Muscle of leg (tissue), 11 donors: ENCODE measurements around the gene MAGI1. TPM values are rescaled to one million over a fixed set of nuclear protein-coding genes. Genes with fewer than 3 reads are reported as not detected.
A peak's percentile ranks its signal among the peaks of the same experiment; 100 is the strongest.

Experiments
- DNase-seq: peaks from one replicate; pipeline ENCODE4 v3.0.0; 2013
- H3K27ac ChIP-seq: one replicate; pipeline ENCODE4 v1.5.1; 2013; ENCODE audit warnings: mild to moderate bottlenecking, low read length, control low read depth
- H3K27me3 ChIP-seq: one replicate; pipeline ENCODE4 v1.6.1; 2013; ENCODE audit warnings: low read length; ENCODE audit not compliant: control insufficient read depth, insufficient read depth
- H3K36me3 ChIP-seq: one replicate; pipeline ENCODE4 v1.6.1; 2013; ENCODE audit warnings: low read length; ENCODE audit not compliant: control insufficient read depth, insufficient read depth
- H3K4me1 ChIP-seq: one replicate; pipeline ENCODE4 v1.6.1; 2013; ENCODE audit warnings: low read length; ENCODE audit not compliant: control insufficient read depth, insufficient read depth
- H3K4me3 ChIP-seq: one replicate; pipeline ENCODE4 v1.5.1; 2013; ENCODE audit warnings: low read length, control low read depth
- H3K9me3 ChIP-seq: replicated peaks from 2 replicates; pipeline ENCODE4 v1.6.1; 2013; ENCODE audit warnings: low read depth, low read length; ENCODE audit not compliant: control insufficient read depth
- WGBS: methylation state at CpG from one replicate; pipeline ENCODE4 v1.1.5; 2013; ENCODE audit warnings: missing lambda C conversion rate; ENCODE audit not compliant: insufficient coverage; 5-methylcytosine and 5-hydroxymethylcytosine counted together
- polyA plus RNA-seq, 8 donors: library from polyadenylated mRNA; unstranded; fragments of 120-200 nt; gene quantifications; one replicate each; pipeline versions ENCODE4 v1.2.1 to v1.2.3, GENCODE V29; 2013; ENCODE audit warnings: inconsistent platforms in 1 of 8, low replicate concordance in 1 of 8; ENCODE audit not compliant: insufficient read length in 8 of 8, insufficient read depth in 1 of 8
- total RNA-seq: library from RNA; stranded (reverse); fragments of 120-200 nt; gene quantifications from one replicate; pipeline ENCODE4 v1.2.4, GENCODE V29; 2013

Gene MAGI1
- total and polyA plus RNA-seq, 9 donors, result 10.0 to 16.8 (median 12.0) TPM

- no peak overlapping the region for H3K4me3 ChIP-seq
- no peaks in the 10 kb centered on the region for H3K9me3 ChIP-seq
- H3K27me3 ChIP-seq, result no peaks in the 10 kb centered on the region
- no peaks in the 10 kb centered on the region for H3K4me1 ChIP-seq
- no peak overlapping the region for H3K27ac ChIP-seq
- WGBS, result 89% methylated on average over 1 of the region's 1 CpG
- H3K36me3 ChIP-seq, result no peaks in the 10 kb centered on the region
- no peak for DNase-seq
Observed at GRCh38 chr3:65752636-65753035, 286.1 kb downstream of the MAGI1 start.

GRCh38 chr3:65751123-65751700, 287.5 kb downstream of the MAGI1 start:
- H3K27me3 ChIP-seq, result no peaks in the 10 kb centered on the region
- DNase-seq, result peak; percentile 48

GRCh38 chr3:65749066-65749465, 289.7 kb downstream of the MAGI1 start:
- H3K27ac ChIP-seq, result no peak overlapping the region
- H3K9me3 ChIP-seq, result no peaks in the 10 kb centered on the region
- WGBS, result no CpG with 5 or more reads among the region's 1 CpG
- DNase-seq, result no peak
- no peak overlapping the region for H3K4me3 ChIP-seq
- H3K36me3 ChIP-seq, result no peaks in the 10 kb centered on the region
- no peaks in the 10 kb centered on the region for H3K4me1 ChIP-seq
- no peaks in the 10 kb centered on the region for H3K27me3 ChIP-seq

More at GRCh38 chr3:65751123-65751700, 287.5 kb downstream of the MAGI1 start:
- H3K36me3 ChIP-seq, result no peaks in the 10 kb centered on the region
- 11% methylated on average over 1 of the region's 5 CpGs for WGBS
- no peaks in the 10 kb centered on the region for H3K4me1 ChIP-seq
- H3K9me3 ChIP-seq, result no peaks in the 10 kb centered on the region
- no peak overlapping the region for H3K27ac ChIP-seq
- no peak overlapping the region for H3K4me3 ChIP-seq

GRCh38 chr3:65748326-65748725, 290.4 kb downstream of the MAGI1 start:
- DNase-seq, result no peak

GRCh38 chr3:65746848-65747247, 291.9 kb downstream of the MAGI1 start:
- Histone ChIP-seq H3K27me3 (no peaks in the 10 kb centered on the region), H3K36me3 (no peaks in the 10 kb centered on the region), H3K4me1 (no peaks in the 10 kb centered on the region), H3K27ac (no peak overlapping the region), H3K9me3 (no peaks in the 10 kb centered on the region), H3K4me3 (no peak overlapping the region)
- 74% methylated on average over 3 of the region's 4 CpGs for WGBS
- DNase-seq, result no peak

More at GRCh38 chr3:65748326-65748725, 290.4 kb downstream of the MAGI1 start:
- Histone ChIP-seq H3K9me3 (no peaks in the 10 kb centered on the region), H3K27me3 (no peaks in the 10 kb centered on the region), H3K27ac (no peak overlapping the region), H3K36me3 (no peaks in the 10 kb centered on the region), H3K4me1 (no peaks in the 10 kb centered on the region), H3K4me3 (no peak overlapping the region)
- no CpG with 5 or more reads among the region's 1 CpG for WGBS

GRCh38 chr3:65745306-65745705, 293.4 kb downstream of the MAGI1 start:
- Histone ChIP-seq H3K27me3 (no peaks in the 10 kb centered on the region), H3K4me1 (no peaks in the 10 kb centered on the region), H3K27ac (no peak overlapping the region), H3K9me3 (no peaks in the 10 kb centered on the region), H3K36me3 (no peaks in the 10 kb centered on the region), H3K4me3 (no peak overlapping the region)
- no CpG with 5 or more reads among the region's 2 CpGs for WGBS
- no peak for DNase-seq

GRCh38 chr3:65742914-65743313, 295.8 kb downstream of the MAGI1 start:
- DNase-seq, result no peak
- no peaks in the 10 kb centered on the region for H3K27me3 ChIP-seq
- no peak overlapping the region for H3K4me3 ChIP-seq
- no peak overlapping the region for H3K27ac ChIP-seq
- no peaks in the 10 kb centered on the region for H3K4me1 ChIP-seq
- no peaks in the 10 kb centered on the region for H3K9me3 ChIP-seq
- H3K36me3 ChIP-seq, result no peaks in the 10 kb centered on the region
- no CpG with 5 or more reads among the region's 1 CpG for WGBS

GRCh38 chr3:65741540-65741939, 297.2 kb downstream of the MAGI1 start:
- WGBS, result 83% methylated on average over 1 of the region's 4 CpGs
- Histone ChIP-seq H3K9me3 (no peaks in the 10 kb centered on the region), H3K4me1 (no peaks in the 10 kb centered on the region)

GRCh38 chr3:65739901-65740541, 298.7 kb downstream of the MAGI1 start:
- no peaks in the 10 kb centered on the region for H3K36me3 ChIP-seq
- 100% methylated on average over 1 of the region's 3 CpGs for WGBS
- DNase-seq, result no peak
- H3K9me3 ChIP-seq, result no peaks in the 10 kb centered on the region
- H3K4me1 ChIP-seq, result no peaks in the 10 kb centered on the region
- H3K27ac ChIP-seq, result no peak overlapping the region
- no peaks in the 10 kb centered on the region for H3K27me3 ChIP-seq
- H3K4me3 ChIP-seq, result no peak overlapping the region

More at GRCh38 chr3:65741540-65741939, 297.2 kb downstream of the MAGI1 start:
- Histone ChIP-seq H3K27ac (no peak overlapping the region), H3K4me3 (no peak overlapping the region), H3K27me3 (no peaks in the 10 kb centered on the region), H3K36me3 (no peaks in the 10 kb centered on the region)
- no peak for DNase-seq

- Histone ChIP-seq H3K27me3 (no peaks in the 10 kb centered on the region), H3K4me1 (peaks cover 6% of the 10 kb centered on the region), H3K27ac (no peak overlapping the region), H3K4me3 (no peak overlapping the region), H3K9me3 (no peaks in the 10 kb centered on the region), H3K36me3 (no peaks in the 10 kb centered on the region)
- DNase-seq, result no peak
- no CpG with 5 or more reads among the region's 1 CpG for whole genome bisulfite sequencing
Observed at GRCh38 chr3:65734792-65735191, 303.9 kb downstream of the MAGI1 start.
